GM12878 (cell line): ENCODE results near the gene UNC45A. TPM values are rescaled to one million over a fixed set of nuclear protein-coding genes. Genes with fewer than 3 reads are reported as not detected.
A peak's percentile ranks its signal among the peaks of the same experiment; 100 is the strongest.

ENCODE experiments used
- BACH1 ChIP-seq: fragments of 450-650 bp; IDR thresholded peaks from 2 replicates; pipeline ENCODE4 v1.6.1; 2017; ENCODE audit warnings: mild to moderate bottlenecking, borderline replicate concordance
- BHLHE40 ChIP-seq, 2 experiments: fragments of 450-650 bp in 1 of 2; IDR thresholded peaks; 2 replicates each; pipeline ENCODE4 v1.6.1; 2011 to 2017; ENCODE audit warnings: low read depth in 2 of 2, borderline replicate concordance in 1 of 2, improper control_type of control experiment in 1 of 2, low read length in 1 of 2, mild to moderate bottlenecking in 1 of 2
- BMI1 ChIP-seq: fragments of 450-650 bp; IDR thresholded peaks from 2 replicates; pipeline ENCODE4 v1.6.1; 2016; ENCODE audit warnings: mild to moderate bottlenecking, moderate library complexity, borderline replicate concordance
- CREB1 ChIP-seq: IDR thresholded peaks from 2 replicates; pipeline ENCODE4 v1.6.1; 2012; ENCODE audit warnings: low read depth, mild to moderate bottlenecking, inconsistent platforms
- EED ChIP-seq: sonication (generic); IDR thresholded peaks from 2 replicates; pipeline ENCODE4 v1.6.1; 2016; ENCODE audit warnings: antibody characterized with exemption, low read depth
- FOXM1 ChIP-seq: IDR thresholded peaks from 2 replicates; pipeline ENCODE4 v1.6.1; 2012; ENCODE audit warnings: low read depth, mild to moderate bottlenecking, inconsistent platforms, low read length, moderate library complexity
- GATAD2B ChIP-seq: fragments of 450-650 bp; conservative IDR thresholded peaks from 2 replicates; pipeline ENCODE4 v1.6.1; 2017; ENCODE audit warnings: low read depth, mild to moderate bottlenecking, moderate library complexity
- MTA2 ChIP-seq: fragments of 450-650 bp; IDR thresholded peaks from 2 replicates; pipeline ENCODE4 v1.6.1; 2016; ENCODE audit warnings: low read depth, mild to moderate bottlenecking, moderate library complexity
- MTA3 ChIP-seq: IDR thresholded peaks from 2 replicates; pipeline ENCODE4 v1.6.1; 2012; ENCODE audit warnings: low read length, inconsistent platforms, borderline replicate concordance
- NBN ChIP-seq: fragments of 450-650 bp; IDR thresholded peaks from 2 replicates; pipeline ENCODE4 v1.6.1; 2016
- NR2F1 ChIP-seq: fragments of 450-650 bp; conservative IDR thresholded peaks from 2 replicates; pipeline ENCODE4 v1.6.1; 2017; ENCODE audit warnings: mild to moderate bottlenecking
- RUNX3 ChIP-seq: IDR thresholded peaks from 2 replicates; pipeline ENCODE4 v1.6.1; 2012; ENCODE audit warnings: low read length, inconsistent platforms
- SP1 ChIP-seq: IDR thresholded peaks from one replicate; pipeline ENCODE4 v1.6.1; 2011; ENCODE audit warnings: low read depth, low read length
- SPI1 ChIP-seq: IDR thresholded peaks from 2 replicates; pipeline ENCODE4 v1.6.1; 2011; ENCODE audit warnings: low read depth, mild to moderate bottlenecking, low read length, moderate library complexity, borderline replicate concordance; ENCODE audit not compliant: insufficient read depth
- TCF12 ChIP-seq: IDR thresholded peaks from 2 replicates; pipeline ENCODE4 v1.6.1; 2011; ENCODE audit warnings: low read depth, mild to moderate bottlenecking, low read length
- polyA plus RNA-seq, 11 experiments: library from polyadenylated mRNA; depleted of rRNA in 4 of 11; unstranded in 6 of 11; stranded (reverse) in 5 of 11; fragments of >200 nt; fragmentation: Nextera tagmentation in 4 of 11; fragmentation: Illumina TruSeq in 1 of 11; extraction: Ambion mirVana in 4 of 11; extraction: Trizol in 1 of 11; gene quantifications; 1 replicate in 1 of 11; 2 replicates in 10 of 11; pipeline versions ENCODE4 v1.2.1 to v1.2.3, GENCODE V29; 2011 to 2016; ENCODE audit warnings: inconsistent platforms in 2 of 11, missing spikeins in 2 of 11, low read depth in 1 of 11
- total RNA-seq, 4 experiments: library from RNA; depleted of rRNA in 3 of 4; stranded (reverse); fragments of >200 nt in 3 of 4; fragmentation: Illumina TruSeq in 1 of 4; extraction: Trizol in 1 of 4; gene quantifications; 2 replicates each; pipeline versions ENCODE4 v1.2.1 to v1.2.3, GENCODE V29; 2013 to 2021
- TF ChIP-seq, protein P1 (sequence below): fragments of 450-650 bp; IDR thresholded peaks from 2 replicates; pipeline ENCODE4 v1.6.1; 2017; ENCODE audit warnings: low read depth, mild to moderate bottlenecking, moderate library complexity
- TF ChIP-seq, protein P2 (sequence below), 3 experiments: IDR thresholded peaks in 2 of 3; conservative IDR thresholded peaks in 1 of 3; 2 replicates each; pipeline ENCODE4 v1.5.1; 2011; ENCODE audit warnings: low read depth in 3 of 3, low read length in 3 of 3, mild to moderate bottlenecking in 3 of 3, control low read depth in 2 of 3, moderate library complexity in 2 of 3, inconsistent platforms in 1 of 3, mixed read lengths in 1 of 3; ENCODE audit not compliant: control insufficient read depth in 2 of 3, insufficient read depth in 1 of 3; ENCODE audit errors: extremely low read depth in 1 of 3
- TF ChIP-seq, protein P3 (sequence below): IDR thresholded peaks from 2 replicates; pipeline ENCODE4 v1.6.1; 2011; ENCODE audit warnings: borderline replicate concordance, low read depth, mild to moderate bottlenecking, moderate library complexity, low read length; ENCODE audit not compliant: insufficient read depth, poor library complexity, severe bottlenecking
- TF ChIP-seq, protein P4 (sequence below): fragments of 450-650 bp; IDR thresholded peaks from 2 replicates; pipeline ENCODE4 v1.6.1; 2016; ENCODE audit warnings: mild to moderate bottlenecking
- TF ChIP-seq, protein P5 (sequence below): IDR thresholded peaks from 2 replicates; pipeline ENCODE4 v1.6.1; 2012; ENCODE audit warnings: low read length, inconsistent platforms

Gene UNC45A
- total and polyA plus RNA-seq, 10 of the 15 experiments (the other 5 are each of a cell fraction or from before 2014, with no cell fraction given), result 10.3 to 57.8 (median 40.5) TPM

DNA sequence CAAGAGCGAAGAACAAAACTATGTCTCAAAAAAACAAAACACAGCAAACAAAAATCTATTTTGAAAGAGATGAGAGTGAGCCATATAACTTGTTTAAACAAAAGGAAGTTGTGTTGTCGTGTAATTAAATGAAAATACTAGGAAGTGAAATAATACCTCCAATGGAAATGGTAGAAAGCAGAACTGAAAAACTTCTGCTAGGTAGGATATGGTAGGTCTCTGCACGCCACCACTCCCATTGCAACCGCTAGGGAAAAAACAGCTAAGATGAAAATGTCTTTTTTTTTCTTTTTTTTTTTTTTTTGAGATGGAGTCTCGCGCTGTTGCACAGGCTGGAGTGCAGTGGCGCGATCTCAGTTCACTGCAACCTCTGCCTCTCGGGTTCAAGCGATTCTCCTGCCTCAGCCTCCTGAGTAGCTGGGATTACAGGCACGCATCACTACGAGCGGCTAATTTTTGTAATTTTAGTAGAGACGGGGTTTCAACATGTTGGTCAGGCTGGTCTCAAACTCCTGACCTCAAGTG, 37.9 kb upstream of the UNC45A start (continued):
- TF ChIP-seq, protein P1, sequence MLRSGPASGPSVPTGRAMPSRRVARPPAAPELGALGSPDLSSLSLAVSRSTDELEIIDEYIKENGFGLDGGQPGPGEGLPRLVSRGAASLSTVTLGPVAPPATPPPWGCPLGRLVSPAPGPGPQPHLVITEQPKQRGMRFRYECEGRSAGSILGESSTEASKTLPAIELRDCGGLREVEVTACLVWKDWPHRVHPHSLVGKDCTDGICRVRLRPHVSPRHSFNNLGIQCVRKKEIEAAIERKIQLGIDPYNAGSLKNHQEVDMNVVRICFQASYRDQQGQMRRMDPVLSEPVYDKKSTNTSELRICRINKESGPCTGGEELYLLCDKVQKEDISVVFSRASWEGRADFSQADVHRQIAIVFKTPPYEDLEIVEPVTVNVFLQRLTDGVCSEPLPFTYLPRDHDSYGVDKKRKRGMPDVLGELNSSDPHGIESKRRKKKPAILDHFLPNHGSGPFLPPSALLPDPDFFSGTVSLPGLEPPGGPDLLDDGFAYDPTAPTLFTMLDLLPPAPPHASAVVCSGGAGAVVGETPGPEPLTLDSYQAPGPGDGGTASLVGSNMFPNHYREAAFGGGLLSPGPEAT, result peak; percentile 94
- TF ChIP-seq NBN, result peak; percentile 76
- TF ChIP-seq SPI1, result peak; percentile 96
- peak; percentile 56; the same call in 1 of the 2 replicates for TF ChIP-seq CREB1
- TF ChIP-seq RUNX3, result peak; percentile 89
- TF ChIP-seq, protein P2, sequence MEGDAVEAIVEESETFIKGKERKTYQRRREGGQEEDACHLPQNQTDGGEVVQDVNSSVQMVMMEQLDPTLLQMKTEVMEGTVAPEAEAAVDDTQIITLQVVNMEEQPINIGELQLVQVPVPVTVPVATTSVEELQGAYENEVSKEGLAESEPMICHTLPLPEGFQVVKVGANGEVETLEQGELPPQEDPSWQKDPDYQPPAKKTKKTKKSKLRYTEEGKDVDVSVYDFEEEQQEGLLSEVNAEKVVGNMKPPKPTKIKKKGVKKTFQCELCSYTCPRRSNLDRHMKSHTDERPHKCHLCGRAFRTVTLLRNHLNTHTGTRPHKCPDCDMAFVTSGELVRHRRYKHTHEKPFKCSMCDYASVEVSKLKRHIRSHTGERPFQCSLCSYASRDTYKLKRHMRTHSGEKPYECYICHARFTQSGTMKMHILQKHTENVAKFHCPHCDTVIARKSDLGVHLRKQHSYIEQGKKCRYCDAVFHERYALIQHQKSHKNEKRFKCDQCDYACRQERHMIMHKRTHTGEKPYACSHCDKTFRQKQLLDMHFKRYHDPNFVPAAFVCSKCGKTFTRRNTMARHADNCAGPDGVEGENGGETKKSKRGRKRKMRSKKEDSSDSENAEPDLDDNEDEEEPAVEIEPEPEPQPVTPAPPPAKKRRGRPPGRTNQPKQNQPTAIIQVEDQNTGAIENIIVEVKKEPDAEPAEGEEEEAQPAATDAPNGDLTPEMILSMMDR (IDR thresholded peaks at IDR 0.05 in 2 of 3, conservative IDR thresholded peaks at IDR 0.05 in 1 of 3; ENCODE audit: control insufficient read depth in 2 of 3, extremely low read depth in 1 of 3, insufficient read depth in 1 of 3, low read depth in 3 of 3, low read length in 3 of 3), result peak in 1 of 3 experiments; percentile 29; a peak in 1 of 6 replicates
- peak; percentile 87 for TF ChIP-seq MTA2
- 0 out of 2 replicates have a peak, but pooled peaks have one; percentile 19 for TF ChIP-seq NR2F1
- TF ChIP-seq, protein P3, sequence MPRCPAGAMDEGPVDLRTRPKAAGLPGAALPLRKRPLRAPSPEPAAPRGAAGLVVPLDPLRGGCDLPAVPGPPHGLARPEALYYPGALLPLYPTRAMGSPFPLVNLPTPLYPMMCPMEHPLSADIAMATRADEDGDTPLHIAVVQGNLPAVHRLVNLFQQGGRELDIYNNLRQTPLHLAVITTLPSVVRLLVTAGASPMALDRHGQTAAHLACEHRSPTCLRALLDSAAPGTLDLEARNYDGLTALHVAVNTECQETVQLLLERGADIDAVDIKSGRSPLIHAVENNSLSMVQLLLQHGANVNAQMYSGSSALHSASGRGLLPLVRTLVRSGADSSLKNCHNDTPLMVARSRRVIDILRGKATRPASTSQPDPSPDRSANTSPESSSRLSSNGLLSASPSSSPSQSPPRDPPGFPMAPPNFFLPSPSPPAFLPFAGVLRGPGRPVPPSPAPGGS, result peak; percentile 62
- 0 out of 2 replicates have a peak, but pooled peaks have one; percentile 55 for TF ChIP-seq BMI1
- TF ChIP-seq BHLHE40 (IDR thresholded peaks at IDR 0.05; ENCODE audit: borderline replicate concordance in 1 of 2, low read depth in 2 of 2, low read length in 1 of 2), result peak; percentile 73 to 77; a peak in 3 of 4 replicates
- peak; percentile 82 for TF ChIP-seq TCF12
- TF ChIP-seq, protein P4, sequence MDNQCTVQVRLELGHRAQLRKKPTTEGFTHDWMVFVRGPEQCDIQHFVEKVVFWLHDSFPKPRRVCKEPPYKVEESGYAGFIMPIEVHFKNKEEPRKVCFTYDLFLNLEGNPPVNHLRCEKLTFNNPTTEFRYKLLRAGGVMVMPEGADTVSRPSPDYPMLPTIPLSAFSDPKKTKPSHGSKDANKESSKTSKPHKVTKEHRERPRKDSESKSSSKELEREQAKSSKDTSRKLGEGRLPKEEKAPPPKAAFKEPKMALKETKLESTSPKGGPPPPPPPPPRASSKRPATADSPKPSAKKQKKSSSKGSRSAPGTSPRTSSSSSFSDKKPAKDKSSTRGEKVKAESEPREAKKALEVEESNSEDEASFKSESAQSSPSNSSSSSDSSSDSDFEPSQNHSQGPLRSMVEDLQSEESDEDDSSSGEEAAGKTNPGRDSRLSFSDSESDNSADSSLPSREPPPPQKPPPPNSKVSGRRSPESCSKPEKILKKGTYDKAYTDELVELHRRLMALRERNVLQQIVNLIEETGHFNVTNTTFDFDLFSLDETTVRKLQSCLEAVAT, result peak; percentile 26; the same call in 1 of the 2 replicates
- peak; percentile 47; the same call in 1 of the 2 replicates for TF ChIP-seq BACH1
- TF ChIP-seq GATAD2B, result peak; percentile 35; the same call in 1 of the 2 replicates
- peak; percentile 88; the same call in 1 of the 2 replicates for TF ChIP-seq MTA3
- TF ChIP-seq FOXM1, result peak; percentile 94
- peak; percentile 89 for TF ChIP-seq EED
- TF ChIP-seq, protein P5, sequence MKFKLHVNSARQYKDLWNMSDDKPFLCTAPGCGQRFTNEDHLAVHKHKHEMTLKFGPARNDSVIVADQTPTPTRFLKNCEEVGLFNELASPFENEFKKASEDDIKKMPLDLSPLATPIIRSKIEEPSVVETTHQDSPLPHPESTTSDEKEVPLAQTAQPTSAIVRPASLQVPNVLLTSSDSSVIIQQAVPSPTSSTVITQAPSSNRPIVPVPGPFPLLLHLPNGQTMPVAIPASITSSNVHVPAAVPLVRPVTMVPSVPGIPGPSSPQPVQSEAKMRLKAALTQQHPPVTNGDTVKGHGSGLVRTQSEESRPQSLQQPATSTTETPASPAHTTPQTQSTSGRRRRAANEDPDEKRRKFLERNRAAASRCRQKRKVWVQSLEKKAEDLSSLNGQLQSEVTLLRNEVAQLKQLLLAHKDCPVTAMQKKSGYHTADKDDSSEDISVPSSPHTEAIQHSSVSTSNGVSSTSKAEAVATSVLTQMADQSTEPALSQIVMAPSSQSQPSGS, result peak; percentile 75
- peak; percentile 59 for TF ChIP-seq SP1
- TF ChIP-seq, all 136 proteins: peak for 39; not testable (repeated sequence) for 97
